Measurements from ENCODE around the gene SLC25A6.
"Not testable (repeated sequence)": the region's sequence is repeated elsewhere in the genome, so short reads cannot be mapped to it uniquely, and the experiment has no call there.

Gene SLC25A6

GRCh38 chrX:1357993-1358392, 33.9 kb downstream of the SLC25A6 start:
- Histone ChIP-seq H3K27ac (ENCODE audit: low read length) (no peak overlapping the region), H3K4me1 (ENCODE audit: insufficient read depth, low read length) (peaks cover 8% of the 10 kb centered on the region; the same call in 1 of the 2 replicates), H3K9me3 (ENCODE audit: insufficient read depth, low read depth, low read length) (no peaks in the 10 kb centered on the region), H3K27me3 (ENCODE audit: insufficient read depth, low read length) (no peaks in the 10 kb centered on the region), H3K36me3 (ENCODE audit: insufficient read depth, low read depth, low read length) (no peaks in the 10 kb centered on the region; the same call in 1 of the 2 replicates), H3K9ac (ENCODE audit: low read depth, low read length) (no peak overlapping the region), H3K4me3 (ENCODE audit: low read length) (no peak overlapping the region)

GRCh38 chrX:1355131-1356046, 36.5 kb downstream of the SLC25A6 start:
- Histone ChIP-seq H3K9me3 (ENCODE audit: insufficient read depth, low read depth, low read length) (0 out of 2 replicates have a peak, but pooled peaks cover 5% of the 10 kb centered on the region), H3K4me3 (ENCODE audit: low read length) (peak overlapping the region; percentile 43; the same call in 1 of the 2 replicates), H3K9ac (ENCODE audit: low read depth, low read length) (peak overlapping the region; percentile 72; the same call in 1 of the 2 replicates), H3K27ac (ENCODE audit: low read length) (peak overlapping the region; percentile 89), H3K27me3 (ENCODE audit: insufficient read depth, low read length) (no peaks in the 10 kb centered on the region), H3K36me3 (ENCODE audit: insufficient read depth, low read depth, low read length) (no peaks in the 10 kb centered on the region; the same call in 1 of the 2 replicates), H3K4me1 (ENCODE audit: insufficient read depth, low read length) (peaks cover 8% of the 10 kb centered on the region; the same call in 1 of the 2 replicates)

- Histone ChIP-seq H3K9ac (ENCODE audit: low read depth, low read length) (no peak overlapping the region), H3K36me3 (ENCODE audit: insufficient read depth, low read depth, low read length) (no peaks in the 10 kb centered on the region; the same call in 1 of the 2 replicates), H3K9me3 (ENCODE audit: insufficient read depth, low read depth, low read length) (0 out of 2 replicates have a peak, but pooled peaks cover 5% of the 10 kb centered on the region), H3K4me1 (ENCODE audit: insufficient read depth, low read length) (peaks cover 8% of the 10 kb centered on the region; the same call in 1 of the 2 replicates), H3K4me3 (ENCODE audit: low read length) (no peak overlapping the region), H3K27ac (ENCODE audit: low read length) (no peak overlapping the region), H3K27me3 (ENCODE audit: insufficient read depth, low read length) (no peaks in the 10 kb centered on the region)
Measured at GRCh38 chrX:1354036-1355019, 37.6 kb downstream of the SLC25A6 start.

- Histone ChIP-seq H3K4me1 (ENCODE audit: insufficient read depth, low read length) (peaks cover 8% of the 10 kb centered on the region; the same call in 1 of the 2 replicates), H3K9me3 (ENCODE audit: insufficient read depth, low read depth, low read length) (0 out of 2 replicates have a peak, but pooled peaks cover 5% of the 10 kb centered on the region), H3K9ac (ENCODE audit: low read depth, low read length) (no peak overlapping the region), H3K27ac (ENCODE audit: low read length) (no peak overlapping the region), H3K27me3 (ENCODE audit: insufficient read depth, low read length) (no peaks in the 10 kb centered on the region), H3K4me3 (ENCODE audit: low read length) (no peak overlapping the region), H3K36me3 (ENCODE audit: insufficient read depth, low read depth, low read length) (no peaks in the 10 kb centered on the region)
Measured at GRCh38 chrX:1351981-1352714, 39.8 kb downstream of the SLC25A6 start.

GRCh38 chrX:1349606-1350005, 42.3 kb downstream of the SLC25A6 start:
- H3K9ac ChIP-seq (ENCODE audit: low read depth, low read length) = not testable (repeated sequence)

GRCh38 chrX:1341545-1342184, 50.2 kb downstream of the SLC25A6 start:
- H3K36me3 ChIP-seq (ENCODE audit: insufficient read depth, low read depth, low read length) = no peaks in the 10 kb centered on the region

More at GRCh38 chrX:1349606-1350005, 42.3 kb downstream of the SLC25A6 start:
- H3K4me1 ChIP-seq (ENCODE audit: insufficient read depth, low read length); H3K27ac ChIP-seq (ENCODE audit: low read length); H3K9me3 ChIP-seq (ENCODE audit: insufficient read depth, low read depth, low read length); H3K4me3 ChIP-seq (ENCODE audit: low read length); H3K36me3 ChIP-seq (ENCODE audit: insufficient read depth, low read depth, low read length); H3K27me3 ChIP-seq (ENCODE audit: insufficient read depth, low read length): not testable (repeated sequence)

GRCh38 chrX:1336948-1337779, 54.7 kb downstream of the SLC25A6 start:
- H3K4me3 ChIP-seq (ENCODE audit: low read length) = no peak overlapping the region
- peaks cover 15% of the 10 kb centered on the region; the same call in 1 of the 2 replicates for H3K9me3 ChIP-seq (ENCODE audit: insufficient read depth, low read depth, low read length)
- H3K27me3 ChIP-seq (ENCODE audit: insufficient read depth, low read length) = no peaks in the 10 kb centered on the region
- no peak overlapping the region for H3K27ac ChIP-seq (ENCODE audit: low read length)
- no peaks in the 10 kb centered on the region for H3K4me1 ChIP-seq (ENCODE audit: insufficient read depth, low read length)
- no peaks in the 10 kb centered on the region for H3K36me3 ChIP-seq (ENCODE audit: insufficient read depth, low read depth, low read length)
- H3K9ac ChIP-seq (ENCODE audit: low read depth, low read length) = no peak overlapping the region

More at GRCh38 chrX:1341545-1342184, 50.2 kb downstream of the SLC25A6 start:
- H3K9ac ChIP-seq (ENCODE audit: low read depth, low read length) = no peak overlapping the region
- no peaks in the 10 kb centered on the region for H3K27me3 ChIP-seq (ENCODE audit: insufficient read depth, low read length)
- no peak overlapping the region for H3K4me3 ChIP-seq (ENCODE audit: low read length)
- H3K9me3 ChIP-seq (ENCODE audit: insufficient read depth, low read depth, low read length) = peaks cover 15% of the 10 kb centered on the region; the same call in 1 of the 2 replicates
- no peak overlapping the region for H3K27ac ChIP-seq (ENCODE audit: low read length)
- no peaks in the 10 kb centered on the region for H3K4me1 ChIP-seq (ENCODE audit: insufficient read depth, low read length)

GRCh38 chrX:1336331-1336943, 55.5 kb downstream of the SLC25A6 start, which contains the start of gene IL3RA:
Gene IL3RA, plus strand, starts transcription at chrX:1336785. Its CDS starts 4,981 bp downstream, at chrX:1341766.
- Histone ChIP-seq H3K4me1 (ENCODE audit: insufficient read depth, low read length) (no peaks in the 10 kb centered on the region), H3K4me3 (ENCODE audit: low read length) (no peak within 1 kb of the TSS), H3K9me3 (ENCODE audit: insufficient read depth, low read depth, low read length) (peaks cover 11% of the 10 kb centered on the region; the same call in 1 of the 2 replicates), H3K9ac (ENCODE audit: low read depth, low read length) (no peak within 1 kb of the TSS), H3K27me3 (ENCODE audit: insufficient read depth, low read length) (no peaks in the 10 kb centered on the region), H3K27ac (ENCODE audit: low read length) (no peak within 1 kb of the TSS), H3K36me3 (ENCODE audit: insufficient read depth, low read depth, low read length) (no peaks in the 10 kb centered on the region)
